ENCODE results near the gene FBXO11.

DNA sequence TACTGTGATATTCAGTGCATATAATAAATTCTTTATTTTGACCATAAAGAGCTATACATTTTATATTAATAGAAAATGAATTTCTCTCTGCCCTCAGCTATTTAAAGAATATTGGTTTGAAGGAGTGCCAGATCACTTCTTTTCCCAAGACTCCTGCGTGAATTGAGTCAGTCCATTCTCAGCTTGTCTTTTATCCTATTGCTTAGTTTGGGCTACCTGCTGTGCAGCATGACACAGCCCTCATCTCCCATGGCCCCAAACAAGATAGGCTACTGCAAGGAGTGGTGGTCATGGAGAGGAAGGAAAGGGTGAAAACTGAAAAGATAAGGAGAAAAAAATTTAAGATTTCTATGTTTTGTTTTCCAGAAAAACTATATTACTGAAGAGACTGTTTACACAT lies 10.1 kb upstream of the FBXO11 start:
- TF ChIP-seq CTCF (IDR thresholded peaks at IDR 0.05) (no peak), EZH2 (IDR thresholded peaks at IDR 0.05) (no peak), EZH2phosphoT487 (IDR thresholded peaks at IDR 0.05) (no peak)
